ENCODE measurements around the gene FN3KRP. TPM values are rescaled to one million over a fixed set of nuclear protein-coding genes. Genes with fewer than 3 reads are reported as not detected.
A peak's percentile ranks its signal among the peaks of the same experiment; 100 is the strongest.

The FN3KRP gene
- total RNA-seq, 2 donors from 2014 or later = 32.0 to 32.4 TPM

DNA sequence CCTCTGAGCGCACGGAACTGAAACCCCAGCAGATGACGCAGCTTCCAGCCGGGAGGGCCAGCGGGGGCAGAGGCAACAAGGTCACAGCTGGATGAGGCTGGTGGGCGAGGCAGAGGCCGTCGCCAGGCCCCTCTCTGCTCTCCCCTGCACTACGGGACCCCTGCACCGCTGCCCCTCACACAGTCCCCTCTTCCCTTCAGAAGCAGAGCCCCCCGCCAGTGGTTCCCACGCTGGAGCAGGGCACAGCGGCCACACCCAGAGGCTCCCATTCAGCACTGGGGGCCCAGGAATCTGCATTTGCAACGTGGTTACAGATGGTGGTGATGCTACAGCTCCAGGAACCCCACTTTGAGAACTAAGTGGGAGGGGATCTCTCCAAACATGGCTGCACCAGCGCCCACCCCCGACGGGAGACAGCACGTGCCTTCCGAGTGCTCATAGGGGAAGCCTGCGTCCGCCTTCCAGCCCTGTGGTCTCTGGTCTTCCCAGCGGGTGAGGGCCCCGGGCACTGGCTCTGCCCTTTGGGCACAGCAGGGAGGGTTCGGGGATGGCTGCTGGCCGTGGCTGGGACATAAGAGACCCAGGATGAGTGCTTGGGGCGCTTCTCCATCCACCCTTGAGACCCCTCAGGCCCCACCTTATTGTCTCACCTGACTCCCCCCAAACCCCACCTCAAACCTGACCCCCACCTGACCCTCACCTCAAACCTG is 13.3 kb upstream of the FN3KRP start:
- DNase-seq = peak in 1 of 2 donors; percentile 56
- intact Hi-C loops (cut with DNase I, micrococcal nuclease) = no loop called here
- ATAC-seq = no peak

DNA sequence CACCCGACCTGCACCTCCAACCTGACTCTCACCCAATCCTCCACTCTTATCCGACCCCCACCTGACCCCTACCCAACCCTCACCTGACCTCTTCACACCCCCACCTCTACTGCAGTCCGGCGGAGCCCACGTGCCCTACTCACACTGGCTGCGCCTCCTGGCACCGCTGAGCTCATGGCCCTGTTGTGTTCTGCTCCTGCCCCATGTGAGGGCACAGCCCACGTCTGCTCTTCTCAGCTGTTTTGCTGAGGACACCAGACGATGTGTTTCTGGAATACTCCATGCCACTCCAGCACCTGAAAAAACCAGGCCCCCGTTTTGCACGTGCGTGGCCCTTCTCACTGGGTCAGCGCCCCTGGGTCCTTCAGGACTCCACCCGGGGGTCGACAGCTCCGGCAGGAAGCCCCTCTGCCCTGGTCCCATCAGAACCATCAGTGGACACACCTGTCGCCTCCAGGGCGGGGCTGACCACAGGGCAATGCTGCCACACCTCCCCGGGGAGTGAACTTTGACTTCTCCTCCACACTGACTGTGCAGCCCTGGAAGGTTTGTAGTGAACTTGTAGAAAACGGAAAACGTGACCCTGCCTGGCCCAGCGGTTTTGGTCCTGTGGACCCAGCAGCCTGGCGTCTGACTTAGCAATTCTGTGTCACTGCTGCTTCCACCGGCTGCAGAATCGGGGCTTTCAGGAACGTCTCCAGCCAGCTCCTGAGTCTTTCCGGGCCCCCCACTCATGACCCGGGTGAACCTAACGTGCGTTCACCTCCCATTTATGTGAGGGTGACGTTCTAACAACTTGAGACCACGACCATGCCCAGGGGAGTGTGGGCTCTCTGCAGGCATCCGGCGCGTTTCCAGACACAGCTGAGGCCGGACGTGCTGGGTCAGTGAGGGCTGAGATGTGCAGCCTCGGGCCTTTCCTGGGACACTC is 12.3 kb upstream of the FN3KRP start:
- ATAC-seq (peak; percentile 79), DNase-seq (peak; percentile 90 to 93)
- intact Hi-C loops (cut with DNase I, micrococcal nuclease) = no loop called here

DNA sequence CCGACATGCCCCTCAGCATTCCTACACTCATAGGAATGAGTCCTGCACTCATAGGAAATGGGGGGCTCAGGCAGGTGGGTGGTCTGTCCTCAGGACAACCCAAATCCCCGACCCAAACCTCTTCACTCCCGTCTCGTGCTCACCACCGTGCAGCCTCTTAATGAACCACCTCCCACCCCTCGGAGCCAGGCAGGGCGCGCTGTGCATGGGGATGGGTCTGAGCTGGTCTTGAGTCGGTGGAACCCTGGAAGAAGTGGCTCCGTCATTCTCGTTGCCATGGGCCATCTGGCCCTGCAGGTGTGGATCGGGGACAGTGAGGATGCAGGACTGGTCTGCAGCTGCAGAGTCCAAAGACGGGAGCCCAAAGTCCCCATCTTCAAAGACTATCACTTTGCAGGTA is 11.6 kb upstream of the FN3KRP start:
- intact Hi-C loops (cut with DNase I, micrococcal nuclease) = no loop called here
- no peak for ATAC-seq
- no peak for DNase-seq

DNA sequence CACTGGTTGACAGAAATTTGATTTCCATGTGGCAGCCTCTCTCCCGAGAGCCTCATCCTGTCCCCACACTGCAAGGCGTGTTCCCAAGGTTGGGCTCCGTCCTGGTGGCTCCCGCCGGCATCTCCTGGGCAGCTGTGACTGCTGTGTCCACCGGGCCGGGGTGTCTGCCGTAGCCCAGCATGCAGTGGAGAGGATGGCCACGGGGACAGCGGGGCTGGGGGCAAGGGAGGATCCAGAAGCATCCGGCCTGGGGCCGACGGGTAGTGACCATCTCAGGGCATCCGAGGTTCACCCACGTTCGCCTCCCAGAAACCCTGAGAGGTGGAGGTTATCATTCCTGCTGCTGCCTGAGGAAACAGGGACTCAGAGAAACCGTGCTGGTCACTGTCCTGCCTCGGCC is 10.8 kb upstream of the FN3KRP start:
- no peak for ATAC-seq
- intact Hi-C loops (cut with DNase I, micrococcal nuclease) = no loop called here
- DNase-seq = no peak

DNA sequence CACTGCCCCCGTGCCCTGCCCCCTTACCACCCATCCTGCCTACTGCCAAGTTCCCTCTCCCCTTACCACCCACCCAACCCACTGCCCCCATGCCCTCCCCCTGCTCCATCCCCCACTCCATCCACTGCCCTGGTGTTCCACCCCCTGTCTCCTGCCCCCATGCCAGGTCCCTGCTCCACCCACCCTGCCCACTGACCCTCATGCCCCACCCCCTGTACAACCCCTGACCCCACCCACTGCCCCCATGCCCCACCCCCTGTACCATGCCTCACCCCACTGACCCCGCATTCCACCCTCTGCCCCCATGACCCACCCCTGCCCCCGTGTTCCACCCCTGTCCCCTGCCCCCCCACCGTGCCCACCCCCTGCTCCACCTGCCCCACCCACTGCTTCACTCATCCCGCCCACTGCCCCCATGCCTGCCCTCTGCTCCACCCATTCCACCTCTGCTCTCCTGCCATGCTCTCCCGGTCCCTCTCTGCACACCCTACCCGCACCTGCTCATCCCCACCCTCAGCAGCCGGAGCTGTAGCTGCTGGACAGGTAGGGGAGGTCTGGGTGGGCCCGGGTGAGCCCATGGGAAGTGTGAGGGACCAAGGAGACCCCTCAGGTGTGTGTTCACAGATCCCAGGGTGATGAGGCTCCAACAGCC is 7.4 kb upstream of the FN3KRP start:
- ATAC-seq = peak; percentile 39
- no peak for DNase-seq
- intact Hi-C loops (cut with DNase I, micrococcal nuclease) = no loop called here

DNA sequence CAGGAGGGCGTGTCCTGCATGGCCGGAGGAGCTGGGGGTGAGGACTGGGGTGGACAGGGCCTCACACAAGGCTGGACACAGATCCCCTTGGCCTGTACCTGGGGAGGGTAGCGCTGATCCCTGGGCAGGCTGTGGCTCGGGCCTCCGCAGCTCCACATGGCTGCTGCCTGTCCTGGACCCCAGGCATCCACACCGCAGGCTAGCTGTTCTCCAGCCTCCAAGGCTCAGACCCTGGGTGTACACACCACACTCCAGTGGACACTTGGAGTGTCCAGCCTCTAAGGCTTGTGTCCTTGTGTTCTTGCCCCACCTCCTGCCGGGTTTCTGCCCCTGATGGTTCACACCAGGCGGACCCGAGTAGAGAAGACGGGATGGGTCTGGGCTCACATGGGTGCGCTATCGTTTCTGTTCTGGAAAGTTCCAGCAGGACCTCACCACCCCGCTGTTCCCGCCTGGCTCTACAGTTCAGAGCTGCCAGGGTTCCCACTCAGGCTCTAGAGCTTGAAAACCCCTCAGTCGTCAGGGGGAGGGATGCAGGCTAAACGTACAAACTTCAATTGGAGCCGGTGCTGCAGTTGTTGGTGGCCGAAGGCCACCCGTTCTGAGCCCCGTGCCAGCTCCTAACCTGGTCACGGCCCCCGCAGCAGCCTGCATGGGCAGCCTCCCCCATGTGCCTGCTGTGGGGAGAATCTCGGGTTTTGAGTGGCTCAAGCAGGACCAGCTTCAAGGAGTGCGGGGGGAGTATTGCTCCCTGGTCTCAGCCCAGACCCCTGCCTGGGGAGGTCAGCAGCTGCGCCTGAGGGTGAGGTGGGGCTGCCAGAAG is 6.6 kb upstream of the FN3KRP start:
- ATAC-seq (no peak), DNase-seq (no peak)
- intact Hi-C loops (cut with DNase I, micrococcal nuclease) = no loop called here

DNA sequence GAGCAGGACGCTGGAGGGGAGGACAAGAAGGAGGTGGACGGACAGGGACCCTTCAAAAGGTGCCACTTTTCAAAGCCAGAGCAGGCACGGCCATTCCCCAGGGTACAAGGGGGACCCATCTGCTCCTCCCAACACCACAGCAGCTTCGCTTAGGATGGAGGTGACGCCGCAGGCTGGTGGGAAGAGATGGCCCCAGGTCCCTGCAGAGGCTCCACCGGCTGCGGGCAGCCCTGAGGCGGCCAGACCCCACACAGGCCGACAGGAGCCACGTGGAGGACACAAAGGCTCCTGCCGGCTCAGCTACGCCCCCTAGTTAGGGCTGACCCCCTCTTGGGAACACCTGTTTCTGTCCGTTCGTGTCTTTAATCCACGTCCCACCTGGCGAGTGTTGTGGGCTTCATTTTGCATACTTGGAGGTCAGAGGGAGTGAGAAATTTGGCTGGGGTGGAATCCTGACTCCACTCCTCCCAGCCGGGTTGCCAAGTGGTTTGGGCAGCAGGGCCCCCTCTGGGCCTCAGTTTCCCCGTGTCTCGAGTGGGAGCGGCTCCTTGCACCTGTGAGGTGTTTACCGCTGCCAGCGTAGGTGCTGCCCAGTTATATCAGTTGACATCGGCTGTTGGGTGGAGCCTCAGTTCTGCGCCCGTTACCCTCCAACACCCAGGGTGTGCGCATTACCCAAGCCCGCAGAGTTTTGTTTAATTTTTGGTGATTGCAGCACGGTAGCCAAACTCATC is 5.8 kb upstream of the FN3KRP start:
- intact Hi-C loops (cut with DNase I, micrococcal nuclease) = no loop called here
- DNase-seq (no peak), ATAC-seq (peak; percentile 30)

DNA sequence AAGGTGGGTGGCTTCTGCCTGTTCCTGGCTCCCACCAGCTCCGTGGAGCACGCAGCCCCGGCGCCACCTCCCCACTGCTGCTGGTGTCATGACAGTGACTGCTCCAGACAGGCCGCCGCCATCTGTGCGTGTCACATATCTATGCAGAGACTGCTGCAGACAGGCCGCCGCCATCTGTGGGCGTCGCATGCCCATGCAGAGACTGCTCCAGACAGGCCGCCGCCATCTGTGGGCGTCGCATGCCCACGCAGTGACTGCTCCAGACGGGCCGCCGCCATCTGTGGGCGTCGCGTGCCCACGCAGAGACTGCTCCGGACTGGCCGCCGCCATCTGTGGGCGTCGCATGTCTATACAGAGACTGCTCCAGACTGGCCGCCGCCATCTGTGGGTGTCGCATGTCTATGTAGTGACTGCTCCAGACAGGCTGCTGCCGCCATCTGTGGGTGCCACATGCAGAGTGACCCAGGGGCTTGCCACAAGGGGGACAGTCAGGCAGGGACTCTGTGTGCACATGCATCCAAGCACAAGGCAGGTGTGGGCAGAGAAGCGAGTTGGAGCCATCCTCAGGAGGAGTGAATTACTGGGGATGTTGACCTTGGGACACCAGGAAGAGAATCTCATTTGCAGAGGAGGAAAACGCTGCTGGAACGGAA is 3.3 kb upstream of the FN3KRP start:
- intact Hi-C loops (cut with DNase I, micrococcal nuclease) = no loop called here
- no peak for ATAC-seq
- DNase-seq = no peak

DNA sequence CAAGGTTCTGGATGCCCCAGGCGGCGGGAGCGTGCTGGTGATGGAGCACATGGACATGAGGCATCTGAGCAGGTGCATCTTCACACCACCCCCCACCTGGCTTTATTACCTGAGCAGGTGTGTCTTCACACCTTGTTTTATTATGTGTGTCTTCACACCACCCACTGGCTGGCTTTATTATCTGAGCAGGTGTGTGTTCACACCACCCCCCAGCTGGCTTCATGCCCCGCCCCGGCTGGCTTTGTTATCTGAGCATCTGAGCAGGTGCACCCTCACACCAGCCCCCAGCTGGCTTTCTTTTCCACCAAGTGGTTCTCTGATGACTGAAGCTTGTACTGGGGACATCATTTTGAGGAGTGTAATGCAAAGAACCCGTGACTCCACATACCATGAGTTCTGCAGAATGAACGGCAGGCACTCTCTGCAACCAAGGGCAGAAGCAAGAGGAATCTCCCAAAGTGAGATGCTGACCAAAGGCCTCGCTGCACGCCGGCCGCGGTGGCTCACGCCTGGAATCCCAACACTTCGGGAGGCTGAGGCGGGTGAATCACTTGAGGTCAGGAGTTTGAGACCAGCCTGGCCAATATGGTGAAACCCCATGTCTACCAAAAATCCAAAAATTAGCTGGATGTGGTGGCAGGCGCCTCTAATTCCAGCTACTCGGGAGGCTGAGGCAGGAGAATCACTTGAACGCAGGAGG is 2.6 kb downstream of the FN3KRP start:
- ATAC-seq (no peak), DNase-seq (no peak)
- intact Hi-C loops (cut with DNase I, micrococcal nuclease) = no loop called here

DNA sequence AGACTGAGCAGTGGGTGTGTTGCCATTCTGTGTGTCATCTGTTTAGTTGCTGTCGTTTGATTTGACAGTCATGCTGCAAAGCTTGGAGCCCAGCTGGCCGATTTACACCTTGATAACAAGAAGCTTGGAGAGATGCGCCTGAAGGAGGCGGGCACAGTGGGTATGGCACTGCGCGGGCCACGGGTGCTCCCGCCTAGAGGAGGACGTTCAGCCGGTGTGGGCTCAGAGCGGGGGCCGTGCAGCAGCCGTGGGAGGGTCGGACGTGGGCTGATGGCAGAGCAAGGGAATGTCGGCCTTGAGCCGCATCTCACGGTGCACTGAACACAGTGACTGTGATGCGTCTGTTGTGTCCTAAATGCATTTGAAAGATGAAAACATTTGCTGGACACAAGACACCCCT is 3.7 kb downstream of the FN3KRP start:
- no peak for ATAC-seq
- intact Hi-C loops (cut with DNase I, micrococcal nuclease) = no loop called here
- DNase-seq = no peak

DNA sequence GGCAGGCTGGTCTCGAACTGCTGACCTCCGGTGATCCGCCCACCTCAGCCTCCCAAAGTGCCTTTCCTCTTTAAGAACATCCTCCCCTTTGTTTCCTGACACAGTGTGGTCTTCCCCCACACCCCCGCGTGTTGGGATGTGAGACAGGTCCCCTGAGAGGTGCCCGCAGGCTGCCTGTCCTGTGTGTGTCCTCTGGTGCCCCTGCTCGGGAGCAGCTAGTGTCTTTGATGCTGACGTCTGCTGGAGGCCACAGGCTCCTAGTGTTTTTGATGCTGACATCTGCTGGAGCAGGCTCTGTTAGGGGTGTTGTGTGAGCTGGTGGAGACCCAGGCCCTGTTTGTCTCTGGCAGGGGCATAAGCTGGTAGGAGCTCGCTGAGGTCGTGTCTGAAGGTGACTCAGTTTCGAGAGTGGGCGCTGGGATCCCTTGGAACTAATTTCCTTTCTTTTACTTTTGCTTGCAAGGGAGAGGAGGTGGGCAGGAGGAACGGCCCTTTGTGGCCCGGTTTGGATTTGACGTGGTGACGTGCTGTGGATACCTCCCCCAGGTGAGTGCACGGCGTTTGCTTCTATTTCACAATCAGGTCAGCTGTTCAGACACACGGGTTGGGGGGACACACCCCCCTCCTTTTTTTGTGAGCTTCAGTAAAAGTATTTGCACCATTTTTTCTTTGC is 6.0 kb downstream of the FN3KRP start:
- intact Hi-C loops (cut with DNase I, micrococcal nuclease) = no loop called here
- no peak for DNase-seq
- ATAC-seq = no peak

DNA sequence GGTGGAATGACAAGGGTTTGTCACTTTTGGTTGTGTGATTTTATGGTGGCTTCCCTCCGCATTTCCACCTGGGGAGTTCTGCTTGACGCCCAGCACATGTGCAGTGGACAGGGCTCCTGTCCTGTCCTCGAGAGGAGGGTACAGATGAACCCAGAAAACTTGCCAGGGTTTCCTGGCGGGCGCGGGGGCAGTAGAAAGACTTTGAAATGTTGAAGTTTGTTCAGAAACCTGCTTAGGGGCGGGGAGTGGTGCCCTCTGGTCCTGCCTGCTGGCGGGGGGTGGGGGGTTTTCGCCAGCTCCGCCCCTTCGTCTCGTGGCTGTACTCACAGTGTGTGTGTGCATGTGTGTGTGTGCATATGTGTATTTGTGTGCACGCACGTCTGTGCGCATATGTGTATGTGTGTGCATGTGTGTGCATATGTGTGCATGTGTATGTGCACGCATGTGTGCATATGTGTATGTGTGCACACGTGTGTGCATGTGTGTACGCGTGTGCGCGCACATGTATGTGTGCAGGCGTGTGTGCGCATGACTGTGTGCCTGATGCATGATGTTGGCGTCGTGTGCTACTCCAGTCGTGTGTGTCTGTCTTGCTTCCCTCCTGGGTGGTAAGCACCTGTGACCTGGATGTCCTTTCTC is 6.8 kb downstream of the FN3KRP start:
- intact Hi-C loops (cut with DNase I, micrococcal nuclease) = no loop called here
- ATAC-seq = no peak
- DNase-seq = no peak

DNA sequence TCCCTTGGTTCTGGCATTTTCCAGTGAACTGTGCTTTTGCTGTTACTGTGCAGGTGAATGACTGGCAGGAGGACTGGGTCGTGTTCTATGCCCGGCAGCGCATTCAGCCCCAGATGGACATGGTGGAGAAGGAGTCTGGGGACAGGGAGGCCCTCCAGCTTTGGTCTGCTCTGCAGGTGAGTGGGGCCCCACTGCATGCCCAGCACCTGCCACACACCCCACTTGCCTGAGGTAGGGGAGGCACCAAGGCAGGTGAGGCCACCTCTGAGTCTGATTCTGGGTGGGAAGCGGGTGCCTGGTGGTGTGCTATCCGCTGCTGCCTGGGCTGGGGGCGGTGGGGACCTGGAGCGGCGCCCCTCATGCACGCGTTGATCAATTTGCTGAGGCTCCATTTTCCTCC is 9.9 kb downstream of the FN3KRP start:
- ATAC-seq = no peak
- no peak for DNase-seq
- intact Hi-C loops (cut with DNase I, micrococcal nuclease) = no loop called here

DNA sequence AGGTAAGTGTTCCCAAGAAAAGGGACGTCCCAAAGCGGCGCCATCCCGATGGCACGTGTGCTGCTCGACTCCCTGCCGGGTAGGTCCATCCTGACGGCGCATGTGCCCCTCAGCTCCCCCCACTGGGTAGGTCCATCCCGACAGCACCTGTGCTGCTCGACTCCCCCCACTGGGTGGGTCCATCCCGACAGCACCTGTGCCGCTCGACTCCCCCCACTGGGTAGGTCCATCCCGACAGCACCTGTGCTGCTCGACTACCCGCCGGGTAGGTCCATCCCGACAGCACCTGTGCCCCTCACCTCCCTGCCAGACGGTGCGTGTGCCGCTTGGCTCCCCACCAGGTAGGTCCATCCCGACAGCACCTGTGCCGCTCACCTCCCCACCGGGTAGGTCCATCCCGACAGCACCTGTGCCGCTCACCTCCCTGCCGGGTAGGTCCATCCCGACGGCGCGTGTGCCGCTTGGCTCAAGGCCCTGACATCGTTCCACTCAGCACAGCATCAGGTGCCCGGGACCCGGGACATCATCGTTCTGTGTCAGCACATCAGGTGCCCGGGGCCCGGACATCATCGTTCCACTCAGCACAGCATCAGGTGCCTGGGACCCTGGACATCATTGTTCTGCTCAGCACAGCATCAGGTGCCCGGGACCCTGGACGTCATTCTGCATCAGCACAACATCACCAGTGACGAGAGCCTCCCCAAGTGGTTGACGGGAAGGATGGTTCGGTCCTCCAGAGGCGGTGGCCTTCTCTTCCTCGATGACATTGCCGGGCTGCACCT is 13.2 kb downstream of the FN3KRP start:
- DNase-seq (no peak), ATAC-seq (no peak)
- intact Hi-C loops (cut with DNase I, micrococcal nuclease) = no loop called here

DNA sequence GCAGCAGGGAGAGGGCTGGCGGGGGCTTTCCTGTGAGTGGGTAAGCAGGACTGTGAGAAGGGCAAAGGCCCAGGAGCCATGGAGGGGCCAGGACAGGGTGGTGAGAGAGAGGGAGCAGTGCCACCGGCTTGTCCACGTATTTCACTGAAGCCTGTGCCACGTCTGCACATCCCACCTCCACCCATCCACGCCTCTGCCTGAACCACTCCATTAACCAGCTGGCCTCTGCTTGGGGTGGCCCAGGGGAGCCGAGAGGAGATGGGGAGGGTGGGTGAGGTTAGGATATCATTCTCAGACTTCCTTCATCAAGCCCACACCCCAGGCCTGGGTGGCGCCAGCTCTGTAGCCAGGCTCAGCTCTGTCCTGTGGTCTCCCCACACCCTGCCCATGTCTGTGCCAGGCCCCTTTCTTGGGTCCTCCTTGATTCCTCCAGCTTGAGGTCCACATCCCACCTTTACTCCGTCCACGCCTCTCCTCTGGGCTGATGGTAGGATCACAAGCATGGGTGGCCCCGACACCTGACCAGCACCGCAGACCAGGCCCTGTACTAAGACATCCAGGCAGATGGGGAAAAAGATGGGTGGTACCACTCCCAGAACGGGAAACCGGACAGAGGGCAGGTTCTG is 15.7 kb downstream of the FN3KRP start:
- no peak for DNase-seq
- intact Hi-C loops (cut with DNase I, micrococcal nuclease) = no loop called here
- no peak for ATAC-seq
